Measurements from ENCODE around the gene RRAS.
A peak's percentile ranks its signal among the peaks of the same experiment; 100 is the strongest.
"Not testable (repeated sequence)": the region's sequence is repeated elsewhere in the genome, so short reads cannot be mapped to it uniquely, and the experiment has no call there.

Gene RRAS

GRCh38 chr19:49626226-49626625, 13.7 kb downstream of the RRAS start:
- DNase-seq, result no peak

GRCh38 chr19:49624967-49625910, 14.7 kb downstream of the RRAS start:
- no peak for DNase-seq

- DNase-seq, result not testable (repeated sequence)
Measured at GRCh38 chr19:49617860-49618259, 22.1 kb downstream of the RRAS start.

- no peak for DNase-seq
Measured at GRCh38 chr19:49616945-49617344, 23.0 kb downstream of the RRAS start.

- no peak for DNase-seq
Measured at GRCh38 chr19:49616532-49616931, 23.4 kb downstream of the RRAS start.

GRCh38 chr19:49615861-49616260, 24.1 kb downstream of the RRAS start:
- DNase-seq, result no peak

- peak; percentile 45 for DNase-seq
Measured at GRCh38 chr19:49614096-49614833, 25.7 kb downstream of the RRAS start.

- no peak for DNase-seq
Measured at GRCh38 chr19:49613374-49613773, 26.6 kb downstream of the RRAS start.

GRCh38 chr19:49609499-49610092, 30.3 kb downstream of the RRAS start:
- no peak for DNase-seq

GRCh38 chr19:49605605-49606004, 34.3 kb downstream of the RRAS start:
- no peak for DNase-seq

GRCh38 chr19:49602806-49603205, 37.1 kb downstream of the RRAS start:
- no peak for DNase-seq

GRCh38 chr19:49601482-49602038, 38.4 kb downstream of the RRAS start:
- no peak for DNase-seq

- no peak for DNase-seq
Measured at GRCh38 chr19:49599378-49600295, 40.3 kb downstream of the RRAS start.

GRCh38 chr19:49597703-49597974, 42.3 kb downstream of the RRAS start:
- DNase-seq, result no peak

- DNase-seq, result no peak
Measured at GRCh38 chr19:49596954-49597702, 42.8 kb downstream of the RRAS start.

GRCh38 chr19:49596407-49596806, 43.5 kb downstream of the RRAS start:
- DNase-seq, result no peak

GRCh38 chr19:49595819-49596404, 44.0 kb downstream of the RRAS start:
- no peak for DNase-seq

GRCh38 chr19:49594993-49595818, 44.7 kb downstream of the RRAS start:
- DNase-seq, result no peak

- DNase-seq, result no peak
Measured at GRCh38 chr19:49594157-49594992, 45.6 kb downstream of the RRAS start.
